GM23248 (cell line): ENCODE measurements around the gene APC2. TPM values are rescaled to one million over a fixed set of nuclear protein-coding genes. Genes with fewer than 3 reads are reported as not detected.
A peak's percentile ranks its signal among the peaks of the same experiment; 100 is the strongest.

ENCODE experiments used
- DNase-seq: peaks from one replicate; pipeline ENCODE4 v3.0.0-alpha.2; 2015
- H2AFZ ChIP-seq: fragments of 200-600 bp; sonication (generic); 2 replicates; pipeline ENCODE4 v1.6.1; 2016; ENCODE audit warnings: antibody characterized with exemption
- H3F3A ChIP-seq: fragments of 200-600 bp; sonication (generic); 2 replicates; pipeline ENCODE4 v1.6.1; 2016; ENCODE audit warnings: mild to moderate bottlenecking, antibody characterized with exemption, mixed run types; ENCODE audit not compliant: insufficient read depth
- H3K27ac ChIP-seq: fragments of 200-600 bp; sonication (generic); 2 replicates; pipeline ENCODE4 v1.5.1; 2016; ENCODE audit warnings: mild to moderate bottlenecking
- H3K27me3 ChIP-seq: fragments of 200-600 bp; sonication (generic); replicated peaks from 2 replicates; pipeline ENCODE4 v1.6.1; 2016; ENCODE audit warnings: mild to moderate bottlenecking; ENCODE audit not compliant: insufficient read depth
- H3K36me3 ChIP-seq: fragments of 200-600 bp; sonication (generic); 2 replicates; pipeline ENCODE4 v1.6.1; 2016; ENCODE audit warnings: low read depth, mild to moderate bottlenecking
- H3K4me1 ChIP-seq: fragments of 200-600 bp; sonication (generic); 2 replicates; pipeline ENCODE4 v1.6.1; 2016; ENCODE audit warnings: mild to moderate bottlenecking; ENCODE audit not compliant: insufficient read depth
- H3K4me2 ChIP-seq: fragments of 200-600 bp; sonication (generic); one replicate; pipeline ENCODE4 v1.6.1; 2016; ENCODE audit warnings: mild to moderate bottlenecking; ENCODE audit not compliant: unreplicated experiment
- H3K4me3 ChIP-seq: fragments of 200-600 bp; sonication (generic); 2 replicates; pipeline ENCODE4 v1.5.1; 2016; ENCODE audit warnings: mild to moderate bottlenecking
- H3K79me2 ChIP-seq: fragments of 200-600 bp; sonication (generic); 2 replicates; pipeline ENCODE4 v1.6.1; 2016; ENCODE audit warnings: mild to moderate bottlenecking; ENCODE audit not compliant: insufficient read depth
- H3K9ac ChIP-seq: fragments of 200-600 bp; sonication (generic); 2 replicates; pipeline ENCODE4 v1.6.1; 2016; ENCODE audit warnings: mild to moderate bottlenecking
- H3K9me2 ChIP-seq: fragments of 200-600 bp; sonication (generic); 2 replicates; pipeline ENCODE4 v1.6.1; 2016; ENCODE audit warnings: mixed run types, mild to moderate bottlenecking, moderate library complexity; ENCODE audit not compliant: insufficient read depth
- H3K9me3 ChIP-seq: fragments of 200-600 bp; sonication (generic); one replicate; pipeline ENCODE4 v1.6.1; 2017; ENCODE audit warnings: low read depth
- H4K20me1 ChIP-seq: fragments of 200-600 bp; sonication (generic); 2 replicates; pipeline ENCODE4 v1.6.0; 2016; ENCODE audit not compliant: insufficient read depth
- EZH2 ChIP-seq: fragments of 200-600 bp; sonication (generic); IDR thresholded peaks from 2 replicates; pipeline ENCODE4 v1.6.1; 2018; ENCODE audit warnings: antibody characterized with exemption, mild to moderate bottlenecking; ENCODE audit not compliant: insufficient read depth, poor library complexity, severe bottlenecking
- EZH2phosphoT487 ChIP-seq: fragments of 200-600 bp; sonication (generic); IDR thresholded peaks from 2 replicates; pipeline ENCODE4 v1.6.1; 2018; ENCODE audit warnings: antibody characterized with exemption, moderate library complexity, mild to moderate bottlenecking, low read depth; ENCODE audit not compliant: insufficient read depth
- WGBS, 2 experiments: methylation state at CpG; one replicate each; pipeline ENCODE4 v1.1.6; 2015 to 2017; ENCODE audit warnings: low lambda C conversion rate in 2 of 2, low coverage in 1 of 2; ENCODE audit errors: missing lambda C conversion rate in 2 of 2; 5-methylcytosine and 5-hydroxymethylcytosine counted together
- in situ Hi-C: fragments of 300-500 bp; cut with MboI; formaldehyde crosslinking; loops from 2 replicates; pipeline ENCODE4 v1.15.0; 2020
- polyA plus RNA-seq: library from polyadenylated mRNA; unstranded; fragments of >200 nt; fragmentation: Nextera tagmentation; extraction: Ambion mirVana; gene quantifications from 2 replicates; pipeline ENCODE4 v1.2.1, GENCODE V29; 2016
- total RNA-seq: library from RNA; depleted of rRNA; stranded (reverse); fragments of >200 nt; shearing (Covaris generic); gene quantifications from 2 replicates; pipeline ENCODE4 v1.2.3, GENCODE V29; 2014

The APC2 gene
- total and polyA plus RNA-seq, 2 experiments from 2014 or later: 0.10 to 0.11 TPM

GRCh38 chr19:1491849-1492170 is 41.9 kb downstream of the APC2 start:
- 31 to 33% methylated on average over 12 of the region's 12 CpGs for WGBS, 2 experiments
- Histone ChIP-seq H3K4me3 (no peak overlapping the region), H3K79me2 (no peaks in the 10 kb centered on the region), H3K27me3 (no peaks in the 10 kb centered on the region), H3F3A (no peaks in the 10 kb centered on the region), H3K9me3 (no peaks in the 10 kb centered on the region), H4K20me1 (no peaks in the 10 kb centered on the region), H3K4me1 (no peaks in the 10 kb centered on the region), H3K27ac (no peak overlapping the region), H3K9me2 (no peaks in the 10 kb centered on the region), H3K9ac (no peak overlapping the region), H2AFZ (no peak overlapping the region), H3K4me2 (no peak overlapping the region), H3K36me3 (no peaks in the 10 kb centered on the region)
- DNase-seq: no peak
- TF ChIP-seq EZH2 (no peak), EZH2phosphoT487 (no peak)
- in situ Hi-C loops: no loop called here

DNA sequence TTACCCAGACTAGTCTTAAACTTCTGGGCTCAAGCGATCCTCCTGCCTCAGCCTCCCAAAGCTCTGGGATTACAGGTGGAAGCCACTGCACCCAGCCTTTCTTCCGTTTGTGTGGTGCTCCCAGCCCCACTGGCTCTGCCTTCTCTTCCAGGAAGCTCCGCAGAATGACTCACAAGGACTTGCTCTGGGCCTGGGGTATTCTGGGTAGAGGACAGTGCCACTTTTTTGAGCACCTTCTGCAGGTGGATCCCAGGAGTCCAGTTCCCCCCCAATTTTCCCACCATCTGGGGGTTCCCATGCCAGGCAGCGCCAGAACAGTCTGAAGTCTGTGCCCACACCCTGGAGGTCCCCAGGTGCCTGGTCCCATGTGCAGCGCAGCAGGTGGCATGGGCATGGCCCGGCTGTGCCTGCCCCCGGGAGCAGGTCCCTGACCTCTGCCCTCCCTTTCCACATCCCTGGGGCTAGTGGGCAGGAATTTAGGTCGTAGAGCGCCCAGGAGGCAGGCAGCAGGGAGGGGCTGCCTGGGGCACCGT is 42.6 kb downstream of the APC2 start:
- Histone ChIP-seq H3K4me3 (no peak overlapping the region), H3K27me3 (no peaks in the 10 kb centered on the region), H3K4me2 (no peak overlapping the region), H3K4me1 (no peaks in the 10 kb centered on the region), H3K9me3 (no peaks in the 10 kb centered on the region), H3K9ac (no peak overlapping the region), H3K36me3 (no peaks in the 10 kb centered on the region), H3K79me2 (no peaks in the 10 kb centered on the region), H2AFZ (no peak overlapping the region), H3K9me2 (no peaks in the 10 kb centered on the region), H3F3A (no peaks in the 10 kb centered on the region), H3K27ac (no peak overlapping the region), H4K20me1 (no peaks in the 10 kb centered on the region)
- no peak for TF ChIP-seq EZH2phosphoT487
- TF ChIP-seq EZH2: no peak
- peak; percentile 60 for DNase-seq
- in situ Hi-C loops: no loop called here
- 35 to 44% methylated on average over 9 to 10 of the region's 10 CpGs for WGBS, 2 experiments

- no peaks in the 10 kb centered on the region for H3F3A ChIP-seq
- no peaks in the 10 kb centered on the region for H3K79me2 ChIP-seq
- TF ChIP-seq EZH2phosphoT487 (no peak), EZH2 (no peak)
- H3K4me2 ChIP-seq: no peak overlapping the region
- H3K27ac ChIP-seq: no peak overlapping the region
- no peak for DNase-seq
- H4K20me1 ChIP-seq: no peaks in the 10 kb centered on the region
- in situ Hi-C loops: no loop called here
- no peak overlapping the region for H3K9ac ChIP-seq
- H3K4me3 ChIP-seq: no peak overlapping the region
- no peaks in the 10 kb centered on the region for H3K36me3 ChIP-seq
- H3K9me2 ChIP-seq: no peaks in the 10 kb centered on the region
- H3K4me1 ChIP-seq: no peaks in the 10 kb centered on the region
- H2AFZ ChIP-seq: no peak overlapping the region
- H3K9me3 ChIP-seq: no peaks in the 10 kb centered on the region
- WGBS, 2 experiments: 38 to 42% methylated on average over 14 to 15 of the region's 15 CpGs
- H3K27me3 ChIP-seq: no peaks in the 10 kb centered on the region
These were observed 44.3 kb downstream of the APC2 start for GRCh38 chr19:1494115-1494815.

GRCh38 chr19:1495051-1495798 is 45.3 kb downstream of the APC2 start:
- H3K4me1 ChIP-seq: no peaks in the 10 kb centered on the region
- no peak overlapping the region for H3K9ac ChIP-seq
- no peaks in the 10 kb centered on the region for H3K36me3 ChIP-seq
- TF ChIP-seq EZH2phosphoT487 (no peak), EZH2 (no peak)
- H3F3A ChIP-seq: no peaks in the 10 kb centered on the region
- 64 to 66% methylated on average over 37 of the region's 37 CpGs for WGBS, 2 experiments
- no peaks in the 10 kb centered on the region for H3K79me2 ChIP-seq
- no peak for DNase-seq
- no peaks in the 10 kb centered on the region for H3K9me2 ChIP-seq
- no peaks in the 10 kb centered on the region for H3K27me3 ChIP-seq
- no peaks in the 10 kb centered on the region for H4K20me1 ChIP-seq
- no peaks in the 10 kb centered on the region for H3K9me3 ChIP-seq
- H3K4me3 ChIP-seq: no peak overlapping the region
- H2AFZ ChIP-seq: no peak overlapping the region
- no peak overlapping the region for H3K4me2 ChIP-seq
- in situ Hi-C loops: no loop called here
- no peak overlapping the region for H3K27ac ChIP-seq
